Measurements from ENCODE around the gene MFRP. TPM values are rescaled to one million over a fixed set of nuclear protein-coding genes. Genes with fewer than 3 reads are reported as not detected.

MFRP gene
- total and polyA plus RNA-seq, 9 of the 15 experiments (the other 6 are each of a cell fraction or from before 2014, with no cell fraction given): not detected

- TF ChIP-seq, protein P1, sequence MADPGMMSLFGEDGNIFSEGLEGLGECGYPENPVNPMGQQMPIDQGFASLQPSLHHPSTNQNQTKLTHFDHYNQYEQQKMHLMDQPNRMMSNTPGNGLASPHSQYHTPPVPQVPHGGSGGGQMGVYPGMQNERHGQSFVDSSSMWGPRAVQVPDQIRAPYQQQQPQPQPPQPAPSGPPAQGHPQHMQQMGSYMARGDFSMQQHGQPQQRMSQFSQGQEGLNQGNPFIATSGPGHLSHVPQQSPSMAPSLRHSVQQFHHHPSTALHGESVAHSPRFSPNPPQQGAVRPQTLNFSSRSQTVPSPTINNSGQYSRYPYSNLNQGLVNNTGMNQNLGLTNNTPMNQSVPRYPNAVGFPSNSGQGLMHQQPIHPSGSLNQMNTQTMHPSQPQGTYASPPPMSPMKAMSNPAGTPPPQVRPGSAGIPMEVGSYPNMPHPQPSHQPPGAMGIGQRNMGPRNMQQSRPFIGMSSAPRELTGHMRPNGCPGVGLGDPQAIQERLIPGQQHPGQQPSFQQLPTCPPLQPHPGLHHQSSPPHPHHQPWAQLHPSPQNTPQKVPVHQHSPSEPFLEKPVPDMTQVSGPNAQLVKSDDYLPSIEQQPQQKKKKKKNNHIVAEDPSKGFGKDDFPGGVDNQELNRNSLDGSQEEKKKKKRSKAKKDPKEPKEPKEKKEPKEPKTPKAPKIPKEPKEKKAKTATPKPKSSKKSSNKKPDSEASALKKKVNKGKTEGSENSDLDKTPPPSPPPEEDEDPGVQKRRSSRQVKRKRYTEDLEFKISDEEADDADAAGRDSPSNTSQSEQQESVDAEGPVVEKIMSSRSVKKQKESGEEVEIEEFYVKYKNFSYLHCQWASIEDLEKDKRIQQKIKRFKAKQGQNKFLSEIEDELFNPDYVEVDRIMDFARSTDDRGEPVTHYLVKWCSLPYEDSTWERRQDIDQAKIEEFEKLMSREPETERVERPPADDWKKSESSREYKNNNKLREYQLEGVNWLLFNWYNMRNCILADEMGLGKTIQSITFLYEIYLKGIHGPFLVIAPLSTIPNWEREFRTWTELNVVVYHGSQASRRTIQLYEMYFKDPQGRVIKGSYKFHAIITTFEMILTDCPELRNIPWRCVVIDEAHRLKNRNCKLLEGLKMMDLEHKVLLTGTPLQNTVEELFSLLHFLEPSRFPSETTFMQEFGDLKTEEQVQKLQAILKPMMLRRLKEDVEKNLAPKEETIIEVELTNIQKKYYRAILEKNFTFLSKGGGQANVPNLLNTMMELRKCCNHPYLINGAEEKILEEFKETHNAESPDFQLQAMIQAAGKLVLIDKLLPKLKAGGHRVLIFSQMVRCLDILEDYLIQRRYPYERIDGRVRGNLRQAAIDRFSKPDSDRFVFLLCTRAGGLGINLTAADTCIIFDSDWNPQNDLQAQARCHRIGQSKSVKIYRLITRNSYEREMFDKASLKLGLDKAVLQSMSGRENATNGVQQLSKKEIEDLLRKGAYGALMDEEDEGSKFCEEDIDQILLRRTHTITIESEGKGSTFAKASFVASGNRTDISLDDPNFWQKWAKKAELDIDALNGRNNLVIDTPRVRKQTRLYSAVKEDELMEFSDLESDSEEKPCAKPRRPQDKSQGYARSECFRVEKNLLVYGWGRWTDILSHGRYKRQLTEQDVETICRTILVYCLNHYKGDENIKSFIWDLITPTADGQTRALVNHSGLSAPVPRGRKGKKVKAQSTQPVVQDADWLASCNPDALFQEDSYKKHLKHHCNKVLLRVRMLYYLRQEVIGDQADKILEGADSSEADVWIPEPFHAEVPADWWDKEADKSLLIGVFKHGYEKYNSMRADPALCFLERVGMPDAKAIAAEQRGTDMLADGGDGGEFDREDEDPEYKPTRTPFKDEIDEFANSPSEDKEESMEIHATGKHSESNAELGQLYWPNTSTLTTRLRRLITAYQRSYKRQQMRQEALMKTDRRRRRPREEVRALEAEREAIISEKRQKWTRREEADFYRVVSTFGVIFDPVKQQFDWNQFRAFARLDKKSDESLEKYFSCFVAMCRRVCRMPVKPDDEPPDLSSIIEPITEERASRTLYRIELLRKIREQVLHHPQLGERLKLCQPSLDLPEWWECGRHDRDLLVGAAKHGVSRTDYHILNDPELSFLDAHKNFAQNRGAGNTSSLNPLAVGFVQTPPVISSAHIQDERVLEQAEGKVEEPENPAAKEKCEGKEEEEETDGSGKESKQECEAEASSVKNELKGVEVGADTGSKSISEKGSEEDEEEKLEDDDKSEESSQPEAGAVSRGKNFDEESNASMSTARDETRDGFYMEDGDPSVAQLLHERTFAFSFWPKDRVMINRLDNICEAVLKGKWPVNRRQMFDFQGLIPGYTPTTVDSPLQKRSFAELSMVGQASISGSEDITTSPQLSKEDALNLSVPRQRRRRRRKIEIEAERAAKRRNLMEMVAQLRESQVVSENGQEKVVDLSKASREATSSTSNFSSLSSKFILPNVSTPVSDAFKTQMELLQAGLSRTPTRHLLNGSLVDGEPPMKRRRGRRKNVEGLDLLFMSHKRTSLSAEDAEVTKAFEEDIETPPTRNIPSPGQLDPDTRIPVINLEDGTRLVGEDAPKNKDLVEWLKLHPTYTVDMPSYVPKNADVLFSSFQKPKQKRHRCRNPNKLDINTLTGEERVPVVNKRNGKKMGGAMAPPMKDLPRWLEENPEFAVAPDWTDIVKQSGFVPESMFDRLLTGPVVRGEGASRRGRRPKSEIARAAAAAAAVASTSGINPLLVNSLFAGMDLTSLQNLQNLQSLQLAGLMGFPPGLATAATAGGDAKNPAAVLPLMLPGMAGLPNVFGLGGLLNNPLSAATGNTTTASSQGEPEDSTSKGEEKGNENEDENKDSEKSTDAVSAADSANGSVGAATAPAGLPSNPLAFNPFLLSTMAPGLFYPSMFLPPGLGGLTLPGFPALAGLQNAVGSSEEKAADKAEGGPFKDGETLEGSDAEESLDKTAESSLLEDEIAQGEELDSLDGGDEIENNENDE (IDR thresholded peaks at IDR 0.05; ENCODE audit: low read depth, low read length): no peak
- no peak for TF ChIP-seq CBFA2T3 (IDR thresholded peaks at IDR 0.05)
These were observed at the start of gene MFRP (continued) for GRCh38 chr11:119346605-119347004.

All from K562 (cell line).